ENCODE measurements around the gene RUFY3.
"Not testable (repeated sequence)": the region's sequence is repeated elsewhere in the genome, so short reads cannot be mapped to it uniquely, and the experiment has no call there.

The RUFY3 gene

GRCh38 chr4:70706044-70706461 lies 15.7 kb upstream of the RUFY3 start:
- DNase-seq (ENCODE audit: low spot score) = no peak

DNA sequence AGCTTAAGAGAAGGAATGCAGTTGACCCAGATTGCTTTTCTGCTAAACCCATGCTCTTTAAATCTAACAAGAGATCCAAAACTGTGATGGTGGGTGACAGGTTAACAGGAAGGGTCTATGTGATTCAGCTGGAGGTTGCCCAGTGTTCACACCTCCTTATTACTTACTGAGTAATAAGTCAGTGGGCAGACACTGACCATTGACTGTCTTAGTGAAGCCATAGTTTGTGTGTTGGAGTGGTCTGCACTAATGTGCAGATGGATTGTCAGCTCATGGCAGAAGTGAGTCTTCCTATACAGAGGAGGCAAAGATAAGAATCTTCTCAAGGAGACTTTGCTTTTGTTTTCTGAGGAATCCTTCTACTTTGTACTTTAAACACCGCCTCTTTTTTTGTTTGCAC lies 15.2 kb upstream of the RUFY3 start:
- DNase-seq (ENCODE audit: low spot score) = no peak

DNA sequence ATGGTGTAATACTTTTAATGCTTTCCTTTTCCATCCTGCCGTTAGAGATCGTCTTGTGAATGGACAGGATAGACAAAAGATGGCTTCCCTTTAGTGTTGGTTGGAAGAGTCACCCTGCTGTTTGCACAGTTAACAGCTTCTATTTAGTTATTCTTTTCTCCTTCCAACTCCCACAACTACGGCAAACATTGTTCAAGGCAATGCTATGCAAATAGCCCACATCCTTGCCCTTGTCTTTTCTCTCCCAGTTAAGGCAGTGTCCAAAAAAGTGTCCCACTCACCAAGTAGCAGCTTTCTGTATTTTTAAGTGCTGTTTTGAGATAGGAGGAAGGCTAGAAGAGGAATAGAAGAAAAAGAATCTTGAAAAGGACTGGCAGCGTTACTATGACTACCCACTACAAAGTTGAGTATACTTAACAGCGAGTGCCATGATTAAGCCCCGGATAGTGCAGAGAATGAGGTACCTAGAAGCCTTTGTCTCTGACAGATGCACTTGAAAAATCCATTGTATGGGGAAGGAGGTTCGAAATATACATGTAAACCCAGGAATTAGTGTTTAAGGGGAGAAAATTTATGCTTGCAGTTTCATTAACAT lies 12.1 kb upstream of the RUFY3 start:
- DNase-seq (ENCODE audit: low spot score) = no peak

- DNase-seq (ENCODE audit: low spot score) = no peak
Measured at GRCh38 chr4:70711599-70711998, 10.2 kb upstream of the RUFY3 start.

GRCh38 chr4:70712150-70712549 lies 9.6 kb upstream of the RUFY3 start:
- no peak for DNase-seq (ENCODE audit: low spot score)

- DNase-seq (ENCODE audit: low spot score) = no peak
Measured at GRCh38 chr4:70712604-70713452, 8.9 kb upstream of the RUFY3 start.

DNA sequence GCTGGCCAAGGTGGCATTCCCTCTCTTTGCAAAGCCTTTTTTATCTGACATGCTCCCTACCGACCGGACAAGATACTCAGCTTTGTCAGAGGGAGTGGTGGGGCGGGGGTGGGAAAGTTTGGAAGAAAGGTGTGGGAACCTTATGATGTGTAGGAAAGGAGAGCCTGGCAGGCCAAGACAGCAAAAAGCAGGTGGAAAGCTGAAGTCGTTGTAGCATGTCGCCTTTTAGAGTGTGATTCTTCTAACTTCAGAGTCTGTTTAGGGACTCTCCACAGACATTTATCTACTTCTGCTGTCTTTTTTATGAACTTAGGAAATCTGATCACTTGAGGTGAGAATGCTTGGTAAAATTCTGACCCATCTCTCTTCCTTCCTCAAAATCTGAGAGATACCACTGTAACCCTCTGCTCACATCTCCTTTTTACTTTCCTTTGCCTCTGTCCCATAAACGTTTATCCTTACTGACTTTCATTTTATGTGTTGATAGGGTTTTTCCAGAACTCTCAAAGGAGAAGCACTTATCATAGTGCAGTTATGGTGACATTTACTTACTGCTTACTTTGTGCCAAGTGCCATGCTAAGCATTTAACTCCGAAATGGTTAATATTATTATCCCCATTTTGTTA lies 8.2 kb upstream of the RUFY3 start:
- no peak for DNase-seq (ENCODE audit: low spot score)

DNA sequence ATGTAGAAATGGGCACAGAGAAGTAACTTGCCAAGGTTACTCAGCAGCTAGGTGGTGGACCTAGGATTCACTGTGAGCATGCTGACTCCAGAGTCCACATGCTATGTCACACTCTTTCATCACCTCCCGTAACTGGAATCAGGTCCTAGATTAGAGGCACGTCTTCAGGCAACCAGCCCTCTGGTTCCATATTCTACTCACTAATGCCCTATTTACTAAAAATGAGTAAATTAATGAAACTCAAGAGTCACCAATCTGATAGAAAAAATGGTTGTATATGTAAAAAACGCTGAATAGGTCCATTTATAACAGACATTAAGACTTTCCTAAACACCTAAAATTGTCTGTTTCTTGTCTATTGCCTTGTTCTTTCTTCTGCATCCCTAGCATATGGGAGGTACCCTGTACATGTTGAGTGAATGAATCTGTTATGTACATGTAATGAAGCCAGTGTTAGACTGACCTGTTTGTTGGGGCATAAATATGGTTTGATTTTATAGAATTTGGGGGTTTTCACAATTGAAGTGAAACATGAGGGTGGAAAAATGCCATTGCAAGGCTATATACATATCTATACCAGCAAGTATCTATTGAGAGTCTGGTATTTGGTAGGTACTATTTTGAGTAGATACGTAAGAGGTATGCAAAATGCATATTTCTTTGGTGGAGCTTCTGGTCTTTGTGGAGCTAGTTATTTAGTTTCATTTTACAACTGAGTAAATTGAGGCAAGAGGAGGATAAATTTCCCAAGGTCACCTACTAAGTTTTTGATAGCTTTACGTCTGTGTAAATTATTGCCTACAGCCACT lies 7.5 kb upstream of the RUFY3 start:
- no peak for DNase-seq (ENCODE audit: low spot score)

GRCh38 chr4:70715097-70715496 lies 6.7 kb upstream of the RUFY3 start:
- DNase-seq (ENCODE audit: low spot score) = peak; percentile 59

DNA sequence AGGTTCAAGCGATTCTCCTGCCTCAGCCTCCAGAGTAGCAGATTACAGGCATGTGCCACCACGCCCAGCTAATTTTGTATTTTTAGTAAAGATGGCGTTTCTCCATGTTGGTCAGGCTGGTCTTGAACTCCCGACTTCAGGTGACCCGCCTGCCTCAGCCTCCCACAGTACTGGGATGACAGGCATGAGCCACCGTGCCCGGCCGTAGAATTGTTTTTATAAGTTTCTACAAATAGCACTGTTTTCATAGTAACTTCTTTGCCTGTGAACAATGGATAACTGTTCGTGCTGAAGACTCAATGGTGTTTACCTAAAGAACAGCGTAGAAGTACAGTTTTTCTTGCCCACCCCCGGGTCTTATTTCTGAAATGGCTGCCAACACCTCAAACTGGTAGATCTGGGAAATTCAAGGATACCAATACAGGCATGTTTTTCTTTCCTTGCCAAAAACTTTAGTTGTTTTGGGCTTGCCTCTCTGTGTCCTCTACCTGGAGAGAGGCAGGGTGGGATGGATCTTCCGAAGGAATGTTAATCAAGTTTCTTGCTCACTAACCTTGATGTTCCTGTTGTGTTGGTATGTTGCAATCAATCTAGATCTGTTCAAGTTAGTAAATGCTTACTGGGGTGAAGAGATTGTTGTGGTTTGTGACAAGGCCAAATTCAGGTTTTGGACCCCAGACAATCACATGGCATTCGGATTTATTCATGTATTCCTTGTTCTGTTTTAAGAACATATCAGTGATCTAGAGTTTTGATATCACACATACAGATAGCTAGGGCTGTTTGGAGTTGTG lies 2.8 kb upstream of the RUFY3 start:
- DNase-seq (ENCODE audit: low spot score) = no peak

GRCh38 chr4:70722199-70722791 lies 531 bp downstream of the RUFY3 start:
- no peak for DNase-seq (ENCODE audit: low spot score)

GRCh38 chr4:70724463-70724862 lies 2.7 kb downstream of the RUFY3 start:
- no peak for DNase-seq (ENCODE audit: low spot score)

DNA sequence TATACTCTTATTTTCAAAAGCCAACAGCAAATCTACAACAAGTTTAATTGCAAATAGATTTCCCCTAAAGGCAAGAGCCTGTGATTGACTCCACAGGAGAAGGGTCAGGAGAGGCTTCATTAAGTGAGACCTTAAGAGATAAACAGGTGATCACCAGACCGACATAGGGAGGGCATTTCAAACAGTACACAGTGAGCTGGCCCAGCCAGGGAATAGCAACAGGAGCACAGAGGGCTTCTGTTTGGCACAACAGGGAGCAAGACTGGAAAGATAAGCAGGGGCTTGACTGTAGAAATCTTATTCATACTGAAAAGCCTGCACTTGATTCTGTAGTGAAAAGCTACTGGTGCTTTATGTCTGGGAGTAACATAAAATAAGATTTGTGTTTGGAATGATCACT lies 3.9 kb downstream of the RUFY3 start:
- no peak for DNase-seq (ENCODE audit: low spot score)

DNA sequence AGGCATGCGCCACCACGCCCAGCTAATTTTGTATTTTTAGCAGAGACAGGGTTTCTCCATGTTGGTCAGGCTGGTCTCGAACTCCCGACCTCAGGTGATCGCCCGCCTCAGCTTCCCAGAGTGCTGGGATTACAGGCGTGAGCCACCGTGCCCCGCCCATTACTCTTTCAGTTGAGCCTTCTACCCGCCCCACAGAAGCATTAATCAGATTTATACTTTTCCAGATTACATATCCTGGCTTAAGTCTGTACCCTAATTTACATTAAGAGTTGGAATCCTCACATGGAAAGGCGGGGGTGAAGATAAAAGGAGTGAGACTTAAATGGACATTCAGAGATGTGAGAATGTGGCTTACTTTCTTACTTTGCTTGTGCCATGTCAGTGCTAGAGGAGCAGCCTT lies 4.8 kb downstream of the RUFY3 start:
- not testable (repeated sequence) for DNase-seq (ENCODE audit: low spot score)

- DNase-seq (ENCODE audit: low spot score) = no peak
Measured at GRCh38 chr4:70728091-70728490, 6.3 kb downstream of the RUFY3 start.

DNA sequence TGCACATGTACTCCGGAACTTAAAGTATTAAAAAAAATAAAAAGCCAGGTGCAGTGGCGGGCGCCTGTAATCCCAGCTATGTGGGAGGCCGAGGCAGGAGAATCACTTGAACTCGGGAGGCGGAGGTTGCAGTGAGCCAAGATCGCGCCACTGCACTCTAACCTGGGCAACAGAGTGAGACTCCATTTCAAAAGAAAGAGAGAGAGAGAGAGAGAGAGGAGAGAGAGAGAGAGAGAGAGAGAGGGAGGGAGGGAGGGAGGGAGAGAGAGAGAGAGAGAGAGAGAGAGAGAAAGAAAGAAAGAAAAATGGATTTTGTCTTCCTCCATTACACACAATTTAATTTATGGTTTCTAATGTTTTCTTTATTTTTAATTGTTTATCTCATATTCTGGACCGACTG lies 11.1 kb downstream of the RUFY3 start:
- not testable (repeated sequence) for DNase-seq (ENCODE audit: low spot score)

DNA sequence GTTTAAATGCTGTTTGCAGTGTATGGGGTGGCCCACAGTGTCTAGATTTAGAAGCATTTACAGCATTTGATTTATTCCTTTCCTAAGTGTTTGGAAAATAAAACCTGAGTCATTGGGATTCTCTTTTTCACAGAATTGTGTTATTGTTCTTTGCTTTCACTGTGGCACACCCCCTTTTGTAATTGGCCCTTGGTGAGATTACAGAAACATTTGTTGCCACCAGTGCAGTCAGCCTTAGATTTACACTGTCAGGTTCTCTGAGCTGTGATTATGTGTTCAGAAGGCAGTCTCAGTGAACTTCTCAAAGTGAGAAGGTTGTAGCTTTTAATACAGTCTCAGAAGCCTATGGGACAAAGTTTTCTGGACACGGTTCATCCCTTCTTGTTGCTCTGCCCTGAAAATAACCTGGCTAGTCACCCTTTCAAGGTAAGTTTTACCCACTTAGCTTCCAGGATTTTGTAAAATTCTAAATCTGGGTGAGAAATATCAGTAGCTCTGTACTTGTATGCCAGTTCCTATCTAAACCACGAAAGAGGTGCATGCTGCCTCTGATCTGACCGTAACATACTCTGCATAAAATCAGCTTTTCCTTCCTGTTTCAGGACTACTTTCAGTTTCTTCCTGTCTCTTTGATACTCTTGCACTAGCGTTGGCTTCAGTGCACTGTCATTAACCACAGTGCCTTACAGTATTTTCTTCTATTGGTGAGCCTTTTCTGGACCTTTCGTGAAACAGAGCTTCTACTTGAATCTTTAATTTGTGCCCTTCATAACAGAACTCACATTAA lies 12.6 kb downstream of the RUFY3 start:
- DNase-seq (ENCODE audit: low spot score) = peak; percentile 81

DNA sequence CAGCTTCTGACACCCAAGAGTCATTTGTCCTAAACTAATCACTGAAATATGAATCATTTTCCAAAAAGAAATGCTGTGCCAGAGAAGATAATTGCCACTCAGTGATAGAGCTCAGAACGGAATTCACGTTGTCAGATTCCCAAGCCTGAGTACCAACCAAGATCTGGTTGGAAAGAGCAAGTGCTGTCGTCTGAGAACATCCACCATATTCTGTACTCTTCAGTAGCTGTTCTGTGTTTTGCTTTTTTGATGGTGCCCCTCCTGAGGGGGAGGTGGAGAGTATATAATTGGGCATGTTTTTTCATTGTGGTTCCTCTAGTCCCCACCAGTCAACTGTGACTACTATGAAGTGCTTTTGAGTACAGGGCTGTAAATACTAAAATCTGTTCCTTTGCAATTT lies 13.2 kb downstream of the RUFY3 start:
- DNase-seq (ENCODE audit: low spot score) = no peak

- DNase-seq (ENCODE audit: low spot score) = not testable (repeated sequence)
Measured at GRCh38 chr4:70735915-70736314, 14.2 kb downstream of the RUFY3 start.

- no peak for DNase-seq (ENCODE audit: low spot score)
Measured at GRCh38 chr4:70737006-70737405, 15.2 kb downstream of the RUFY3 start.
